Suppressor macrophage treated with lipopolysaccharide for 1 hour (primary cell): Measurements from ENCODE around the gene ACTG2.
"Not testable (repeated sequence)": the region's sequence is repeated elsewhere in the genome, so short reads cannot be mapped to it uniquely, and the experiment has no call there.

Experiments
- DNase-seq, 3 donors: peaks; one replicate each; pipeline ENCODE4 v3.0.0-alpha.2; 2020 to 2022

ACTG2 gene

GRCh38 chr2:73893764-73894474 lies 1.1 kb downstream of the ACTG2 start:
- DNase-seq, result no peak

- no peak for DNase-seq
Observed at GRCh38 chr2:73894475-73894850, 1.7 kb downstream of the ACTG2 start.

GRCh38 chr2:73894877-73895276 lies 2.1 kb downstream of the ACTG2 start:
- DNase-seq, result no peak

GRCh38 chr2:73895473-73895872 lies 2.7 kb downstream of the ACTG2 start:
- no peak for DNase-seq

GRCh38 chr2:73896362-73897239 lies 3.8 kb downstream of the ACTG2 start:
- DNase-seq, result peak in 2 of 3 donors; percentile 14 to 24

GRCh38 chr2:73897240-73897583 lies 4.4 kb downstream of the ACTG2 start:
- DNase-seq, result no peak

GRCh38 chr2:73897934-73898333 lies 5.1 kb downstream of the ACTG2 start:
- DNase-seq, result no peak

- DNase-seq, result no peak
Observed at GRCh38 chr2:73899801-73900336, 7.1 kb downstream of the ACTG2 start.

- no peak for DNase-seq
Observed at GRCh38 chr2:73901143-73901542, 8.3 kb downstream of the ACTG2 start.

- no peak for DNase-seq
Observed at GRCh38 chr2:73902284-73902683, 9.5 kb downstream of the ACTG2 start.

- DNase-seq, result no peak
Observed at GRCh38 chr2:73903313-73903712, 10.5 kb downstream of the ACTG2 start.

GRCh38 chr2:73903949-73904613 lies 11.3 kb downstream of the ACTG2 start:
- not testable (repeated sequence) for DNase-seq

- DNase-seq, result no peak
Observed at GRCh38 chr2:73904952-73905351, 12.1 kb downstream of the ACTG2 start.

GRCh38 chr2:73906847-73907505 lies 14.2 kb downstream of the ACTG2 start:
- peak in 1 of 3 donors; percentile 18 for DNase-seq

- peak; percentile 16 to 40 (median 28) for DNase-seq
Observed at GRCh38 chr2:73907840-73908452, 15.1 kb downstream of the ACTG2 start.

GRCh38 chr2:73908689-73909652 lies 16.2 kb downstream of the ACTG2 start:
- no peak for DNase-seq

- DNase-seq, result no peak
Observed at GRCh38 chr2:73910873-73911547, 18.2 kb downstream of the ACTG2 start.

- DNase-seq, result no peak
Observed at GRCh38 chr2:73911548-73912208, 18.9 kb downstream of the ACTG2 start.

GRCh38 chr2:73913414-73914054 lies 20.7 kb downstream of the ACTG2 start:
- no peak for DNase-seq
